Measurements from ENCODE around the gene ATXN10.

The ATXN10 gene

GRCh38 chr22:45781966-45782365 lies 110.3 kb downstream of the ATXN10 start:
- DNase-seq (ENCODE audit: extremely low spot score): no peak
- no peak for TF ChIP-seq NFRKB (IDR thresholded peaks at IDR 0.05)
- TF ChIP-seq FOXK2 (IDR thresholded peaks at IDR 0.05): no peak
- TF ChIP-seq TARDBP (IDR thresholded peaks at IDR 0.05): no peak
- no peak for TF ChIP-seq CTBP1 (IDR thresholded peaks at IDR 0.05; ENCODE audit: borderline replicate concordance)
- no peak for TF ChIP-seq FOXA1 (IDR thresholded peaks at IDR 0.05)
- TF ChIP-seq SP1 (IDR thresholded peaks at IDR 0.05): no peak
- no peak for TF ChIP-seq HDGF (IDR thresholded peaks at IDR 0.05; ENCODE audit: borderline replicate concordance)
- CTCF ChIA-PET: no interaction called here
- POLR2A ChIA-PET: no interaction called here

GRCh38 chr22:45783021-45783420 lies 111.4 kb downstream of the ATXN10 start:
- ChIA-PET CTCF (no interaction called here), POLR2A (no interaction called here)
- DNase-seq (ENCODE audit: extremely low spot score): no peak
- no peak for TF ChIP-seq ZNF384 (IDR thresholded peaks at IDR 0.05)
- no peak for TF ChIP-seq CTBP1 (IDR thresholded peaks at IDR 0.05; ENCODE audit: borderline replicate concordance)
- TF ChIP-seq ARNT (IDR thresholded peaks at IDR 0.05): no peak
- TF ChIP-seq LEF1 (IDR thresholded peaks at IDR 0.05; ENCODE audit: borderline replicate concordance): no peak
- no peak for TF ChIP-seq SUZ12 (IDR thresholded peaks at IDR 0.05)
- TF ChIP-seq L3MBTL2 (conservative IDR thresholded peaks at IDR 0.05): no peak
- TF ChIP-seq FOXA1 (IDR thresholded peaks at IDR 0.05): no peak
- TF ChIP-seq TARDBP (IDR thresholded peaks at IDR 0.05): no peak
- no peak for TF ChIP-seq NFRKB (IDR thresholded peaks at IDR 0.05)
- no peak for TF ChIP-seq BHLHE40 (IDR thresholded peaks at IDR 0.05; ENCODE audit: borderline replicate concordance)
- TF ChIP-seq ELF4 (IDR thresholded peaks at IDR 0.05): no peak
- TF ChIP-seq SP1 (IDR thresholded peaks at IDR 0.05): no peak
- no peak for TF ChIP-seq HDGF (IDR thresholded peaks at IDR 0.05; ENCODE audit: borderline replicate concordance)
- no peak for TF ChIP-seq PKNOX1 (IDR thresholded peaks at IDR 0.05)
- no peak for TF ChIP-seq FOXK2 (IDR thresholded peaks at IDR 0.05)
- no peak for TF ChIP-seq FOXM1 (IDR thresholded peaks at IDR 0.05; ENCODE audit: borderline replicate concordance)

- ChIA-PET CTCF (no interaction called here), POLR2A (no interaction called here)
- TF ChIP-seq HDGF (IDR thresholded peaks at IDR 0.05; ENCODE audit: borderline replicate concordance) (no peak), ARNT (IDR thresholded peaks at IDR 0.05) (no peak), SUZ12 (IDR thresholded peaks at IDR 0.05) (no peak), FOXA1 (IDR thresholded peaks at IDR 0.05) (no peak), NFRKB (IDR thresholded peaks at IDR 0.05) (no peak), TARDBP (IDR thresholded peaks at IDR 0.05) (no peak), FOXK2 (IDR thresholded peaks at IDR 0.05) (no peak), LEF1 (IDR thresholded peaks at IDR 0.05; ENCODE audit: borderline replicate concordance) (no peak), L3MBTL2 (conservative IDR thresholded peaks at IDR 0.05) (no peak), FOXM1 (IDR thresholded peaks at IDR 0.05; ENCODE audit: borderline replicate concordance) (no peak), PKNOX1 (IDR thresholded peaks at IDR 0.05) (no peak), BHLHE40 (IDR thresholded peaks at IDR 0.05; ENCODE audit: borderline replicate concordance) (no peak), SP1 (IDR thresholded peaks at IDR 0.05) (no peak), ZNF384 (IDR thresholded peaks at IDR 0.05) (no peak), ELF4 (IDR thresholded peaks at IDR 0.05) (no peak), CTBP1 (IDR thresholded peaks at IDR 0.05; ENCODE audit: borderline replicate concordance) (no peak)
- no peak for DNase-seq (ENCODE audit: extremely low spot score)
Observed at GRCh38 chr22:45783690-45784089, 112.1 kb downstream of the ATXN10 start.

- no peak for DNase-seq (ENCODE audit: extremely low spot score)
- POLR2A ChIA-PET: no interaction called here
- CTCF ChIA-PET: no interaction called here
- TF ChIP-seq SP1 (IDR thresholded peaks at IDR 0.05): no peak
- no peak for TF ChIP-seq FOXK2 (IDR thresholded peaks at IDR 0.05)
- TF ChIP-seq ARNT (IDR thresholded peaks at IDR 0.05): no peak
- no peak for TF ChIP-seq LEF1 (IDR thresholded peaks at IDR 0.05; ENCODE audit: borderline replicate concordance)
- no peak for TF ChIP-seq FOXM1 (IDR thresholded peaks at IDR 0.05; ENCODE audit: borderline replicate concordance)
- TF ChIP-seq TARDBP (IDR thresholded peaks at IDR 0.05): no peak
- TF ChIP-seq ZNF384 (IDR thresholded peaks at IDR 0.05): no peak
- no peak for TF ChIP-seq SUZ12 (IDR thresholded peaks at IDR 0.05)
- TF ChIP-seq FOXA1 (IDR thresholded peaks at IDR 0.05): no peak
Observed at GRCh38 chr22:45784357-45785277, 113.0 kb downstream of the ATXN10 start.

GRCh38 chr22:45785458-45785857 lies 113.8 kb downstream of the ATXN10 start:
- TF ChIP-seq TARDBP (IDR thresholded peaks at IDR 0.05) (no peak), L3MBTL2 (conservative IDR thresholded peaks at IDR 0.05) (no peak)
- ChIA-PET CTCF (no interaction called here), POLR2A (no interaction called here)
- DNase-seq (ENCODE audit: extremely low spot score): no peak

GRCh38 chr22:45786726-45787125 lies 115.1 kb downstream of the ATXN10 start:
- no peak for DNase-seq (ENCODE audit: extremely low spot score)
- POLR2A ChIA-PET: no interaction called here
- CTCF ChIA-PET: no interaction called here
- TF ChIP-seq SP1 (IDR thresholded peaks at IDR 0.05): no peak
- TF ChIP-seq BHLHE40 (IDR thresholded peaks at IDR 0.05; ENCODE audit: borderline replicate concordance): no peak
- TF ChIP-seq ARNT (IDR thresholded peaks at IDR 0.05): no peak
- TF ChIP-seq TARDBP (IDR thresholded peaks at IDR 0.05): no peak
- TF ChIP-seq PKNOX1 (IDR thresholded peaks at IDR 0.05): no peak
- TF ChIP-seq HDGF (IDR thresholded peaks at IDR 0.05; ENCODE audit: borderline replicate concordance): no peak
- TF ChIP-seq SUZ12 (IDR thresholded peaks at IDR 0.05): no peak
- TF ChIP-seq NFRKB (IDR thresholded peaks at IDR 0.05): no peak
- no peak for TF ChIP-seq CTBP1 (IDR thresholded peaks at IDR 0.05; ENCODE audit: borderline replicate concordance)
- no peak for TF ChIP-seq FOXK2 (IDR thresholded peaks at IDR 0.05)
- no peak for TF ChIP-seq FOXA1 (IDR thresholded peaks at IDR 0.05)
- no peak for TF ChIP-seq LEF1 (IDR thresholded peaks at IDR 0.05; ENCODE audit: borderline replicate concordance)
- no peak for TF ChIP-seq L3MBTL2 (conservative IDR thresholded peaks at IDR 0.05)
- TF ChIP-seq FOXM1 (IDR thresholded peaks at IDR 0.05; ENCODE audit: borderline replicate concordance): no peak
- TF ChIP-seq ZNF384 (IDR thresholded peaks at IDR 0.05): no peak
- TF ChIP-seq ELF4 (IDR thresholded peaks at IDR 0.05): no peak
